Germinal center (tissue), 1 donor: ENCODE results near the gene B4GALT6.

Experiments used
- DNase-seq: peaks from one replicate; pipeline ENCODE4 v3.0.0; 2012; ENCODE audit warnings: mixed read lengths, low spot score

The B4GALT6 gene

DNA sequence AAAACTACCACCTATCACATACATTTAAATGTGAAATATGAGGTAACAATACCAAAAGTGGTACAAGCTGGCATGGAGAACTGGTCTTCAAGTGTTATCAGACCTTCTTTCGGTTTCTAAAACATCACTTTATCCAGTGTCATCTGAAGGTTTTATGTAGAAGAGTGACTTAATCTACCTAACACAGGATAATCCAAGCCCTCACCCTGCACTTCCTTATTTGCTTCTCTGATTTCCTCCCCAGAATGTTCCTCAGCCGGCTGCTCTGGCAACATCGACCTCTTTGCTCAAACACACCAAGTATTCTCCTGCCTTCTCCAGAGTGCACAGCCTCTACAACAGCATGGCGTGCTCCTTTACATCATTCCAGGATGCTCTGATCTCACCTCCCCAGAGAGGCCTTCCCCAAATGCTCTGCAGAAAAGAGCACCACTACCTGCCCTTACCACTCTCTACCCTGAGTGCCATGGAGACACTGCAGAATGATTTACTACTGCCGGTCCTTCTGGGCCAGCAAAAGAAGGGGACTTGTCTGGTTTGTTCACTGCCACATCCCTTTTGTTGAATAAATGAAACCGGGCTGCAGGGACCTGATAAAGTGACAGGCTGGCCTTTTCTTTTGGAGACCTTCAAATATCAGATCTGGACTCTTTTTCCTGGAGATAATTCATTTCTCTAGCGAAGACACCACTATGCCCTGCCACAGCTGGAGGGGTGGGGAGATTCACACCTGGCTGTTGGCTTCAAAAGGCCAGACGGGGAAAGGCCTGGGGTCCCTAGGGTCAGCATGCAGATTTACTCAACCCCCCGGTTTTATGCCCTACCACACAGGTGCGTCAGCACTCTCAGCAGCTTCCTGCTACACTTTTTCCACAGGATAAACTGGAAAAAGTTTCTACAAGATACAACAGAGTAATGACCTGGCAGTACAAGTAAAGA is 50.7 kb downstream of the B4GALT6 start:
- no peak for DNase-seq

DNA sequence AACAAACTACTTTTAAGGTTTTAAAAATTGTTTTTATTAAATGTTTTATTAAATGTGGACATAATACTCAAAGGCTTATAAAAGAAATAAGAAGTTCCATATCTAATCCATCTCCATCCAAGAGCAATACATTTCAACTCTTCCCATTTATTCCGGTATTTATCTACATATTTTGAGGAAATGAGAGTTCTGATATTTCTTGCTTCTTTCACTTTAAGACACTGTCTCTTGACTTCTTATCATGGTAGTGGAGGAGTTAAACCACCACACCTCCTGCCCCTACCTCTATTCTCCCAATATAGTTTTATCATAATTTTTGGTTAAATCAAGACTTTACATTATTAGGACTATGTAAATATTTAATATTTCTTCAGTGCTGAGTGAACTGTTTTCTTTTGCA is 52.0 kb downstream of the B4GALT6 start:
- DNase-seq = no peak

DNA sequence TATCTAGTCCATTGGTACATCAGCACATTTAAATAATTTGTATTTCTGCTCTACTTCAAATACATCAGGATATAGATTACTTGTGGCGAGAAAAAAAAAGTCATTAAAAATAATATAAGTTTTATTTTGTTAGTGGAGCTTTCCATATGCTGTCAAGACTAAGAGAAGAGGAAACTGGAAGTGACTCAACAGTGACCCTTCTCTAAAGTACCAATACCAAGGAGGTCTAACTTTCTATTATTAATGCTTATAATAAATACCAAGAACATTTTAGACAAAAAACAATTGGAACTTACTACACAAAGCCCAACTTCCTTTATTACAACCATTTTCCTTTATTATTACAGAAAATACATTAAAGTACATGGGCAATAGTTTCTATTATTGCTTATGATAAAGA is 52.9 kb downstream of the B4GALT6 start:
- DNase-seq = no peak

DNA sequence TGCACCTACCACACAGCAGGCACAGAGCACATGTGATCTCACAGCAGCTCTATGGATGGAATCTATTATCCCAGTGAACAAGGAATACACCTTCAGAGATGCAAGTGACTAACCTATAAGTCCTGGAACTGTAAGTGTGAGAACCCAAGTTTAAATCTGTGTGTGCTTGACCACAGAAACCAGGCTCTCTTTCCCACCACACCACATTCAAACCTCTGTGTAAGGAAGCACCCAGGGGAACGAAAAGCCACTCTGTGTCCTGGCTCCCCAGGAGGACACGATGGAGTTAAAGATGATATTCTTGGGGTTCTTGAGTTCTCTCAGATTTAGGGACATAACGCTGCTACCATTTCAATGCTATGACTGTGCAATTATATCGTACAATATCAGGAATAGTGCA is 53.8 kb downstream of the B4GALT6 start:
- DNase-seq = no peak

DNA sequence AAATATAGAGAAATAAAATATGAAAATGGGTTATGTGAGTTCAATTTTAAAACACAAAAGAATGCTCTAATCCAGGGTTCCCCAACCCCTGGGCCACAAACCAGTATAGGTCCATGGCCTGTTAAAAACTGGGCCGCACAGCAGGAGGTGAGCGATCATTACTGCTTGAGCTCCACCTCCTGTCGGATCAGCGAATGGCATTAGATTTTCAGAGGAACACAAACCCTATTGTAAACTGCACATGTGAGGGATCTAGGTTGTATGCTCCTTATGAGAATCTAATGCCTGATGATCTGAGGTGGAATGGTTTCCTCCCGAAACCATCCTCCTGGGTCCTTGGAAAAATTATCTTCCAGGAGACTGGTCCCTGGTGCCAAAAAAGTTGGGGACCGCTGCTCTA is 58.0 kb downstream of the B4GALT6 start:
- DNase-seq = no peak

DNA sequence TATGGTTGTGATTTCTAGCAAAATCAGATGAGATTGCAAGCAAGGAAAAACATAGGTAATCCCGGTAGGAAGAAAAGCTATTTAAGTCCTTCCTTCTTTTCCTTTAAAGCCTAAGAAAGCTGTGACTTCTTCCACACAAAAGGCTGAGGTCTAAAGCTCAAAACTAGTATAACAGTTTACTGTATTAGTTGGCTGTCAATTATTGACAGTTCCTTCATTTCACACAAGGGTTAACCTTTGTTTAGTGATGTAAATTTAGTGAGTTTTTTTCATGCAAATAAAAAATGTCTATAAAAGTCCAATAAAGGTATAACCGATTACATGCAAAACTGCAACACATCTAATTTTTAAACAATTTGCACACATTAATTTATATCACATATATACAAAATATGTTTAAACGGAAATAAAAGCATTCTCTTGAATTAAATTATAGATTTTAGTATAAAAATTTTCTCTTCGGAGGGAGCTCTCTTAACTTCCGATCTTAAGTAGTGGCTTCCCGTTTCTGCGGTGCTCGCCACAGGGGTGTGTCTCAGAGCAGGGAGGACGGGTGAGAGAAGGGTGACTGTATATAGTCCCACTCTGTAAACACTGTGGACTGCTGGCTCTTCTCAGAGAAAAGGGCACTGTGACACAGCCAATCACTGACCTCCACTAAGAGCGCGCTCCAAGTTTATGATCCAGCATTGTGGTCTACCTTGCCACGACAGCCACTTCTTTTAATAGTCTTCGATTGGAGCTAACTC is 59.3 kb downstream of the B4GALT6 start:
- no peak for DNase-seq

DNA sequence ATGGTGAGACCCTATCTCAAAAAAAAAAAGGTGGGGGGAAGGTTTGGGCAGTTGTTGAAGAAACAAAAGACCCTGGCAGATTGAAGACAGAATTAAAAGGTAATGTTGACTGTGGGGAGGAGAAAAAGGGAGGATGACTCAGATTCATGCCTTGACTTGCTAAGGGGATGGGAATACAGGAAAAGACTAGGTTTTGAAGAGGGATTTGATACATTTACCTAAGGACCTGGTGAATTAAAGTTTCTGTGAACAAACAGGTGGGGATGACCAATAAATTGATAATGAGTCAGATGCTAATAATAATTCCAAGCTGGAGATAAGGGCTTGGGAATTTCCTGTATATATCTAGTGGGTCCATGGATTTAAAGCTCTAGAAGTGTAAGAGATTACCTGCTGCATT is 65.1 kb downstream of the B4GALT6 start:
- DNase-seq = no peak

DNA sequence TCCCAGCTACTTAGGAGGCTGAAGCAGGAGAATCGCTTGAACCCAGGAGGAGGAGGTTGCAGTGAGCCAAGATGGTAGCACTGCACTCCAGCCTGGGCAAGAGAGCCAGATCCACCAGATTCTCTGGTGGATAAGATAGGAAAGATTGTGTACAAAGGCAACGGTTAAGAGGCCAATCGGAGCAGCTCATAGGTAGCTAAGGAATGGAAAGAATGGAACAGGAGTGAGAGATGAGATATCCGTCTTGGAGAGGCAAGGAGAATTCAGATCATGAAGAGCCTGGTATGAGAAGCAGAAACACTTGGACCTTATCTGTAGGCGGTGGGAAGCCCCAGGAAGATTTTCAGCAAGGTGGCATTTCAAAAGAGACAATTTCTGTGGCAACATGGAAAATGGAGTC is 65.6 kb downstream of the B4GALT6 start:
- DNase-seq = no peak

DNA sequence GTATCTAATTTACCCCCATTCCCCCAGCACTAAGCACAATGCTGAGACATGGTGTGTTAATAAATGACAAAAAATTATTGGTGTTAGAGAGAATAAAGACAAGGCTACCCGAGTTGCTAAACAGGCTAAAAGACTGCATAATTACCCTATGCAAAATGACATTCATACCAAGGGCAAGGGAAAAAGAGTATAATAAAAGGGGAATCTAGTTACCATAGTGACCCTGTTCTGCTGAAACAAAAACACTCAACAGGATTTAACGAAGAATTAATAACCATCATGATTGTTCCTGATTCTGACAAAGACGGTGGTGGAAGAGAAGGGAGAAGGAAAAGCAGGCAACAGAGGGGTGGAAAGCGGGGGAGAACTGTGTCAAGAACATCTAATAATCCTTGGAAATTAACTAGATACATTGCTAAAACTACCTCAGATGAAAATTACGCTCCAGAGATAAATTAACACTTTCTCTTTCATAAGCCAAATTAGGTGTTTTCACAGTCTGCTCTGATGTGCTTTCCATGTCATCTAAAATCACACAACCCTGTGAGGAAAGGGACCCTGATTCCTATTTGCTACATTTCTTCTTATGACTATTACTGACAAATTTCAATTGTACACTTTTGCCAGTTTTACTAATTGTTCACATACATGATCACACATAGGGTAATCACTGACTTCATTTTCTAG is 67.2 kb downstream of the B4GALT6 start:
- no peak for DNase-seq

DNA sequence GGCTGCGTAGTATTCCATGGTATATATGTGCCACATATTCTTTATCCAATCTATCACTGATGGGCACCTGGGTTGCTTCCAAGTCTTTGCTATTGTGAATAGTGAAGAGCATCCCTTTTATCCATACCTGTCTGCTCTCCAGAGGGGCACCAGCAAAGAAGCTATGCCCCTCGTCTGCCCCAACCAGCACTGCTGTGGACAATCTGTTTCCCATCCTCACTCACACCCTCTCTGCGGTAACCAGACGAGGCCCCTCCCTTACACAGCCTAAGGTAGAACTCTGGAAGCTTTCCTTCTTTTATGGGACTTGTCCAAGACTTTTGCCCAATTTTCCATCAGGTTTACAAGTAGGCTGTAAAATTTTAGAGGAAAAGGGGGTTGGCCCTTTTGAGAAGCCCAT is 67.8 kb downstream of the B4GALT6 start:
- DNase-seq = no peak

DNA sequence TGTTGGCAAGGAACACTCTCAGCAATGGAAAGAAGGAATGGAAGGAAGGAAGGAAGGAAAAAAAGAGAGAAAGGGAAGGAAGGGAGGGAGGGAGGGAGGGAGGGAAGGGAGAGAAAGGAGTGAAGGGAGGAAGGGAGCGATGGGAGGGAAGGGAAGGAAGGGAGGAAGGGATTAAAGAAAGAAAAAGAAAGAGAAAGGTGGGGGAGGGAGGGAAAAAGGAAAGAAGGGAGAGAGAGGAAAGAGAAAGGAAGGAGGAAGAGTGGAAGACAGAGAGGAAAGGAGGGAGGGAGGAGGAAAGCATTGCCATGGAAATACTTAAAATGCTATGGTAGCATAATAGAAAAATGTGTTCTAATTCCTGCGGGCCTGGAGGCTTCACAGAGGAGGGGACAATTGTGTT is 70.3 kb downstream of the B4GALT6 start:
- DNase-seq = no peak

DNA sequence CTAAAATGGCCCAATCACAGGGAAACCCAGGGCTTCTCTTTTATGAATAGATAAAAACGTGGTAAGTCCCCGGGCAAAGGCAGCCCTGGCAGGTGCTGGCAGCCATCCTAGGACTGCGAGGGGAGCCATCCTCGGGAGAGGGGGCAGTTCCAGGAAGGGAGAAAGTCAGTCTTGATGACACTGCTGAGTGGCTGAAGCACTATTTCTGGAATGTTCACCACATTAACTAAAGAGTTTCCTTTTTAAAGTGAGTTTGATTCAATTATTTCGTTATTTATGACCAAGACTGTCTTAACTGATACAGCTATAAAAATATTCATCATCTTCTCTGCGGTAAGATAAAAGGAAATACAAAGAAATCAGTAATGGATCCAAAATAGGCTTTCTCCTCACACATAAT is 72.3 kb downstream of the B4GALT6 start:
- DNase-seq = no peak

DNA sequence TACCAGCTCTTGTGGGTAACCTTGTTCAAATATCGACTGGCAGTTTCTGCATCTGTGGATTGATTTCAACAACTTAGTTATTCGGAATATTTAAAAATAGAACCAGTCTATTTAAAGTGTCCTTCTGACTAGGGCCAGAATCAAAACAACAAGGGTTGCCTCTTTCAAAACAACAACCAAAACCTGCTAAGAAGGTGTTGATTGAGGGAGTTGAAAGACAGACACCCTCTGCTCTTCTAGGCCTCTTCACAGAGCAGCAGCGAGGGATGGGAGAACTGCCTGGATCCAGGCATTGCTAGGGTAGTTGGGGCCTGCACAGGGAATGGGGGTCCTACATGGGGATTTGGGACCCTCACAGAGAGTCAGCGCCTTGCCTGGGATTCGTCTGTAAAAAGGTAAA is 72.9 kb downstream of the B4GALT6 start:
- no peak for DNase-seq

DNA sequence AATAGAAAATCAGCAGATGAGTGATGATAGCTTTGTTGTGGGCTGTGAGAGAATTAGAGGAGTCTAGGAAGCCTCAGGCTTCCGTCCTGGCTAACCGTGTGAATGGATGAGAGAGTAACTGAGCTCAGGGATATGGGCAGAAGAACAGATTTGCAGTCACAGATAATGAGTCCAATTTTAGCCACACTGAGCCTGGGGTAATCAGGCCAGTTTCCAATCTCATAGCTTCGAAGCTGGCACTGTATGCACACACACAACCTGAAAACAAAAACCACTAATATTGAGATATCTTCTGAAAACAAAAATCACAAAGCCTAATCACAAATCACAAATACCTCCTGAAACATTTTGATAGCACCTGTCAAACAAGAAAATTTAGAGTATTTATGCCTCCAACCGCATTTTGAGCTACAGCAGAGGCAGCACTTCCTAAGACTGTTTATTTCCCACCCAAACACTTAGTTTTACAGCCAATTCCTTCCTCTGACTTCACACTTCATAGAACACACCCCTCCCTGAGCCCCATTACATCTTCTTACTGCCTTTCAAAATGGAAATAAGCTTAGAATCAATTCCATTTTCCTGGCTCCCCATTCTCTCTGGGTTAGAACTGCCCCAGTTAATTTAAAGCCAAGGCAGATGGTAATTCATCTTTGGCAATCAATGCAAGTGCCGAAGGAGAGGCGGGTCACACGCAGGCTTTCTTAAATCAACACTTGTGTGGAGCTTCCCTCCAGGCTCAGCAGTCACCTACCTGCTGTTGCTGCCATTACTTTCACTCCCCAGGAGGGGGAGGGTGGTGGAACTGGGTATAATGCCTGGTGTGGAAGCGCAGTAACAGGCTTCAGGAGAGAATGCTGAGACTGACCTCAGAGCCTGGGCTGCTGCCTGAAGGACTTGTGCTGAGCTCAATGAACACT is 73.8 kb downstream of the B4GALT6 start:
- no peak for DNase-seq

DNA sequence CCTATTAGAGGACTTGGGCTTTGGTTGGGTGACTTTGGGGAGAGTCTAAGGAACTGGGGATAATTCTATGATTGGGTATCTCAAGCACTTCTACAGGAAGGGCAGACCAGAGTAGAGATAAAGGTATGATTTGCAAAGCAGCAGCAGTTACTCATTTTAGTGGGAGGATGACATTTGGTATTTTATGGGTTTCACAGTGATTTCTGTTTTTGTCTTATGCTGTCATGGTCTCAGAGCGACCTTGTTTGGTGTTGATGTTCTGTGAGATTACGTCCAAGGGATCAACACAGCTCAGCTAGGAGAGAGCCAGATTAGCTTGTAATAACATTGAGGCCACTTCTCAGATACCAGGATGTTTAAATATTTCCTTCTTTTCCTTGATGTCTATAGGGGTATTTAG is 74.5 kb downstream of the B4GALT6 start:
- no peak for DNase-seq

DNA sequence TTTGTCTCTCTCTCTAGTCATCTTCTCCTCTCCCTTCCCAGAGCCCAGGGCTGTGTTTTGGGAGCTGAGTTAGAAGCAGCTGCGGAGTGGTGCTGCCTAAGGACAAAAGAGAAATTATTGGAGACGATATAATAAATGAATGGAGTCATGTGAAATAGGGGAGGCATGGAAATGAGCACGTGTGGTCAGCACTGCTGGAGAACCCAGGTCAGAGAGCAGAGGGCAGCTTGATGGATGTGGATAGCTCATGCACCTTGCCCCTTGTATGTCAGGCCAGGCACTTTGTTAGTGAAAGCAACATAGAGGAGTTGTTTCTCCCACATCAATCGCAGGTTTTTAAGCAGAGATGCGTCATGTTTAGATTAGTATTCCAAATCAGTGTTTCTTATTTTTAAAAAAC is 77.0 kb downstream of the B4GALT6 start:
- no peak for DNase-seq

DNA sequence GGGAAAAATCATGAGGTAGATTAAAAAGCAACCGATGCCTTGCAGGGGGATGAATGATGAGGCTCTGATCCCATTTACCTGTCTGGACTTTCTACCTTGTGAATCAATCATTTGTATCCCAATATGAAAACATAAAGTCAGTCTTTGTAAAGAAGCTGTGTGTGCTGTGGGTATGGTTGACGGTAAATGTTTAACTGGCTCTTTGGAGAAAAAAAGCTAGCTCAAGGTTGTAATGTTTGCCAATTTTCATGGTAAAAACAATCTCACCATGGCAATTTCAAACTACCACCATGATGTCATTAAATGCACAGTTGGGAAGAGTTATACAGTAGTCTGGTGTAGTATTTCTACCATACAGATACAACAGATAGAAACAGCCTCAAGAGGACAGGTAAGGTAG is 78.1 kb downstream of the B4GALT6 start:
- no peak for DNase-seq

DNA sequence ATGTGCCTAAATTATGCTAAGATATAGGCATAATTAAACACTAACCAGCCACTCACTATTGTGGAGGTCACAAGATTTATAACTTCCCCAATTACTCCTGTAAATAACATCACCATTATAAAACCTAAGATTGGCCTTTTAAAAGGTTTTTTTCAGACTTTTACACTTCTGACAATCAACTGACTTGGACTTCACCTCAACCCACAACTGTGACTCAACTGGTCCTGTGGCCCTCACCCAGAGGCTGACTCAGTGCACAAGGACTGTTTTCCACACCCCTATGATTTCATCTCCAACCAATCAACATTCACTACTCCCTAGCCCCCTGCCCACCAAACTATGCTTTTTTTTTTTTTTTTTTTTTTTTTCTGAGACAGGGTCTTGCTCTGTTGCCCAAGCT is 81.1 kb downstream of the B4GALT6 start:
- DNase-seq = no peak

DNA sequence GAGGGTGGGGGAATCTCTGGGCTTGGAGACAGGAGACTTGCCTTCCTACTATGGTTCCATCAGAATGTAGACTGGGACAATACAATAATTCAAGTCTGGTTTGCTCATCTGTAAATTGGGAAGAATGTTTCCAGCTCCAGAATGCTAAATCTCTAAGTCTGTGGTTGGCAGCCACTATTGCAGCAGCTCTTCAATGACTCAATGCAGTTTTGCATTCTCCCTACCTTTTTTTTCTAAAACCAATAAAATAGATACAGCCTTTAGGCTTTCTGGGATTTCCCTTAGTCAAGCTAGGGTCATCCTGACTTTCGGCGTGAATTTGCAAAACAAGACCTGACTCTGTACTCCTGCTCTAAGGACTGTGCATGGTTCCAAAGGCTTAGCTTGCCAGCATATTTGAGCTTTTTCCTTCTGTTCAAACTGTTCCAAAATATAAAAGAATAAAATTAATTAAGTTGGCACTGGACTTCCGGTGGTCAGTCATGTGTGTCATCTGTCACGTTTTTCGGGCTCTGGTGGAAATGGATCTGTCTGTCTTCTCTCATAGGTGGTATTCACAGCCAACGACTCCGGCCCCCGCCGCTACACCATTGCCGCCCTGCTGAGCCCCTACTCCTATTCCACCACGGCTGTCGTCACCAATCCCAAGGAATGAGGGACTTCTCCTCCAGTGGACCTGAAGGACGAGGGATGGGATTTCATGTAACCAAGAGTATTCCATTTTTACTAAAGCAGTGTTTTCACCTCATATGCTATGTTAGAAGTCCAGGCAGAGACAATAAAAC is 86.2 kb downstream of the B4GALT6 start:
- no peak for DNase-seq

DNA sequence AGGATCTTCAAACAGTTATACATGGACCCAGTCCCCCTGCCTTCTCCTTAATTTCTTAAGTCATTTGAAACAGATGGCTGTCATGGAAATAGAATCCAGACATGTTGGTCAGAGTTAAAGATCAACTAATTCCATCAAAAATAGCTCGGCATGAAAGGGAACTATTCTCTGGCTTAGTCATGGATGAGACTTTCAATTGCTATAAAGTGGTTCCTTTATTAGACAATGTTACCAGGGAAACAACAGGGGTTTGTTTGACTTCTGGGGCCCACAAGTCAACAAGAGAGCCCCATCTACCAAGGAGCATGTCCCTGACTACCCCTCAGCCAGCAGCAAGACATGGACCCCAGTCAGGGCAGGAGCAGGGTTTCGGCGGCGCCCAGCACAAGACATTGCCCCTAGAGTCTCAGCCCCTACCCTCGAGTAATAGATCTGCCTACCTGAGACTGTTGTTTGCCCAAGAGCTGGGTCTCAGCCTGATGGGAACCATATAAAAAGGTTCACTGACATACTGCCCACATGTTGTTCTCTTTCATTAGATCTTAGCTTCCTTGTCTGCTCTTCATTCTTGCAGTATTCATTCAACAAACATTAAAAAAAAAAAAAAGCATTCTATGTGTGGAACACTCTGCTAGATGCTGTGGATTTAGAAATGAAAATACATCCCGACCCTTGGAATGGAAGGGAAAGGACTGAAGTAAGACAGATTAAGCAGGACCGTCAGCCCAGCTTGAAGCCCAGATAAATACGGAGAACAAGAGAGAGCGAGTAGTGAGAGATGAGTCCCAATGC is 88.1 kb downstream of the B4GALT6 start:
- DNase-seq = no peak
